ENCODE results near the gene KHDC1.

Gene KHDC1

GRCh38 chr6:73233048-73233447 is 29.9 kb downstream of the KHDC1 start:
- DNase-seq (ENCODE audit: extremely low spot score): no peak
- TF ChIP-seq FOXM1 (IDR thresholded peaks at IDR 0.05; ENCODE audit: borderline replicate concordance): no peak
- CTCF ChIA-PET: interaction anchor here (0.6 to 0.7 kb wide), 3 partner anchors 20 to 420 kb away, joined by 3 to 7 read pairs (median 3); no protein-coding TSS in a partner anchor
- POLR2A ChIA-PET: no interaction called here

DNA sequence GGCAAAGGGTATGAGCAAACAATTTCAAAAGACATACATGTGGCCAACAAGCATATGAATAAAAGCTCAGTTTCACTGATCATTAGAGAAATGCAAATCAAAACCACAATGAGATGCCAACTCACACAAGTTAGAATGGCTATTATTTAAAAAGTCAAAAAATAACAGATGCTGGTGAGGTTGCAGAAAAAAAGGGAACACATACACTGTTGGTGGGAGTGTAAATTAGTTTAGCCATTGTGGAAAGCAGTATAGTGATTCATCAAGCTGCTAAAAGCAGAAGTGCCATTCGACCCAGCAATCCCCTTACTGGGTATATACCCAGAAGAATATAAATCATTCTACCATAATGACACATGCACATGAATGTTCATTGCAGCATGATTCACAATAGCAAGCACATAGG is 31.0 kb downstream of the KHDC1 start:
- ChIA-PET CTCF (no interaction called here), POLR2A (no interaction called here)
- TF ChIP-seq LEF1 (IDR thresholded peaks at IDR 0.05; ENCODE audit: borderline replicate concordance) (no peak), CTBP1 (IDR thresholded peaks at IDR 0.05; ENCODE audit: borderline replicate concordance) (no peak), TARDBP (IDR thresholded peaks at IDR 0.05) (no peak), ELF4 (IDR thresholded peaks at IDR 0.05) (no peak), HDGF (IDR thresholded peaks at IDR 0.05; ENCODE audit: borderline replicate concordance) (no peak), FOXM1 (IDR thresholded peaks at IDR 0.05; ENCODE audit: borderline replicate concordance) (no peak), ZNF384 (IDR thresholded peaks at IDR 0.05) (no peak), BHLHE40 (IDR thresholded peaks at IDR 0.05; ENCODE audit: borderline replicate concordance) (no peak), L3MBTL2 (conservative IDR thresholded peaks at IDR 0.05) (no peak), ARNT (IDR thresholded peaks at IDR 0.05) (no peak), SP1 (IDR thresholded peaks at IDR 0.05) (no peak), FOXA1 (IDR thresholded peaks at IDR 0.05) (no peak), SUZ12 (IDR thresholded peaks at IDR 0.05) (no peak), NFRKB (IDR thresholded peaks at IDR 0.05) (no peak), FOXK2 (IDR thresholded peaks at IDR 0.05) (no peak)
- TF ChIP-seq, protein P1, sequence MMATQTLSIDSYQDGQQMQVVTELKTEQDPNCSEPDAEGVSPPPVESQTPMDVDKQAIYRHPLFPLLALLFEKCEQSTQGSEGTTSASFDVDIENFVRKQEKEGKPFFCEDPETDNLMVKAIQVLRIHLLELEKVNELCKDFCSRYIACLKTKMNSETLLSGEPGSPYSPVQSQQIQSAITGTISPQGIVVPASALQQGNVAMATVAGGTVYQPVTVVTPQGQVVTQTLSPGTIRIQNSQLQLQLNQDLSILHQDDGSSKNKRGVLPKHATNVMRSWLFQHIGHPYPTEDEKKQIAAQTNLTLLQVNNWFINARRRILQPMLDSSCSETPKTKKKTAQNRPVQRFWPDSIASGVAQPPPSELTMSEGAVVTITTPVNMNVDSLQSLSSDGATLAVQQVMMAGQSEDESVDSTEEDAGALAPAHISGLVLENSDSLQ (IDR thresholded peaks at IDR 0.05): no peak
- DNase-seq (ENCODE audit: extremely low spot score): no peak

- ChIA-PET POLR2A (no interaction called here), CTCF (no interaction called here)
- TF ChIP-seq ELF4 (IDR thresholded peaks at IDR 0.05): no peak
- DNase-seq (ENCODE audit: extremely low spot score): no peak
Observed at GRCh38 chr6:73227606-73228255, 35.3 kb downstream of the KHDC1 start.

DNA sequence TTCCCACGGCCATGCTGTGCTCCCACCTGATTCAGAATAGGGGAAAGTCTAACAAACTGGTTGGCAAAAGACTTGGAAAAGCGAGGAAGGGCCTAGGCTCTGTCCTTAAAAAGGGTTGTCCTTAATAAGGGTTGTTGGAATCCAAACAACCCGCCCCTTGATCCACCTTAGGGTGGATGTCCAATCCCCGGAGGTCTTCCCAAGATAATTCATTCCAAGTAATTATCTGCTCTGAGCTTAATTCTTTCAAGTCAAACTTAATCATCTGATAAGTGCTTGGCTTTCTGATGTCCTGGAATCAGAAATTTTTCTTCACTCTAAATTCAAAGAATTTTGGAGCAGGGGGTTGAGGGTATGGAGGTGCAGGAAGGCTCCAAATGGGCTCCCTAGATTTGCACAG is 37.6 kb downstream of the KHDC1 start, which contains the start of gene KHDC1L:
Gene KHDC1L (minus strand): TSS at position 101 of the 400 bp plus-strand sequence. CDS start 88 bp downstream, at position 13.
- no peak for DNase-seq (ENCODE audit: extremely low spot score)
- TF ChIP-seq FOXA1 (IDR thresholded peaks at IDR 0.05) (no peak), SUZ12 (IDR thresholded peaks at IDR 0.05) (no peak), CTBP1 (IDR thresholded peaks at IDR 0.05; ENCODE audit: borderline replicate concordance) (no peak), FOXM1 (IDR thresholded peaks at IDR 0.05; ENCODE audit: borderline replicate concordance) (no peak), BHLHE40 (IDR thresholded peaks at IDR 0.05; ENCODE audit: borderline replicate concordance) (no peak), SP1 (IDR thresholded peaks at IDR 0.05) (no peak), L3MBTL2 (conservative IDR thresholded peaks at IDR 0.05) (no peak), ARNT (IDR thresholded peaks at IDR 0.05) (no peak), FOXK2 (IDR thresholded peaks at IDR 0.05) (no peak), ZNF384 (IDR thresholded peaks at IDR 0.05) (no peak), ELF4 (IDR thresholded peaks at IDR 0.05) (no peak), HDGF (IDR thresholded peaks at IDR 0.05; ENCODE audit: borderline replicate concordance) (no peak), NFRKB (IDR thresholded peaks at IDR 0.05) (no peak), LEF1 (IDR thresholded peaks at IDR 0.05; ENCODE audit: borderline replicate concordance) (no peak), TARDBP (IDR thresholded peaks at IDR 0.05) (no peak)
- TF ChIP-seq, protein P1 (IDR thresholded peaks at IDR 0.05): no peak
- CTCF ChIA-PET: no interaction called here
- POLR2A ChIA-PET: no interaction called here

- CTCF ChIA-PET: no interaction called here
- TF ChIP-seq ARNT (IDR thresholded peaks at IDR 0.05) (no peak), FOXA1 (IDR thresholded peaks at IDR 0.05) (no peak), CTBP1 (IDR thresholded peaks at IDR 0.05; ENCODE audit: borderline replicate concordance) (no peak), HDGF (IDR thresholded peaks at IDR 0.05; ENCODE audit: borderline replicate concordance) (no peak), ZNF384 (IDR thresholded peaks at IDR 0.05) (no peak), SP1 (IDR thresholded peaks at IDR 0.05) (no peak), L3MBTL2 (conservative IDR thresholded peaks at IDR 0.05) (no peak), TARDBP (IDR thresholded peaks at IDR 0.05) (no peak), SUZ12 (IDR thresholded peaks at IDR 0.05) (no peak), NFRKB (IDR thresholded peaks at IDR 0.05) (no peak), FOXM1 (IDR thresholded peaks at IDR 0.05; ENCODE audit: borderline replicate concordance) (no peak), BHLHE40 (IDR thresholded peaks at IDR 0.05; ENCODE audit: borderline replicate concordance) (no peak), ELF4 (IDR thresholded peaks at IDR 0.05) (no peak), FOXK2 (IDR thresholded peaks at IDR 0.05) (no peak), LEF1 (IDR thresholded peaks at IDR 0.05; ENCODE audit: borderline replicate concordance) (no peak)
- TF ChIP-seq, protein P1 (IDR thresholded peaks at IDR 0.05): no peak
- POLR2A ChIA-PET: no interaction called here
- no peak for DNase-seq (ENCODE audit: extremely low spot score)
Observed at GRCh38 chr6:73216859-73217258, 46.1 kb downstream of the KHDC1 start.

GRCh38 chr6:73209117-73209516 is 53.9 kb downstream of the KHDC1 start:
- TF ChIP-seq CTBP1 (IDR thresholded peaks at IDR 0.05; ENCODE audit: borderline replicate concordance): no peak
- no peak for TF ChIP-seq SUZ12 (IDR thresholded peaks at IDR 0.05)
- TF ChIP-seq ARNT (IDR thresholded peaks at IDR 0.05): no peak
- TF ChIP-seq ZNF384 (IDR thresholded peaks at IDR 0.05): no peak
- no peak for TF ChIP-seq NFRKB (IDR thresholded peaks at IDR 0.05)
- DNase-seq (ENCODE audit: extremely low spot score): no peak
- POLR2A ChIA-PET: no interaction called here
- CTCF ChIA-PET: no interaction called here
